HepG2 (cell line): ENCODE results near the gene TRMT2A. TPM values are rescaled to one million over a fixed set of nuclear protein-coding genes. Genes with fewer than 3 reads are reported as not detected.

Source experiments
- CHCHD3 ChIP-seq: sonication (generic); formaldehyde crosslinking; IDR thresholded peaks from 2 replicates; pipeline ENCODE4 v1.8.0; 2022; ENCODE audit warnings: mild to moderate bottlenecking, missing genetic modification reagents, moderate library complexity
- ELF4 ChIP-seq: sonication (generic); formaldehyde crosslinking; IDR thresholded peaks from 2 replicates; pipeline ENCODE4 v1.5.0; 2020; ENCODE audit warnings: missing genetic modification reagents, mild to moderate bottlenecking, moderate library complexity, borderline replicate concordance
- GABPA ChIP-seq, 2 experiments: IDR thresholded peaks; 2 replicates each; pipeline ENCODE4 v1.6.1; 2011 to 2016; ENCODE audit warnings: low read depth in 2 of 2, low read length in 1 of 2, missing biosample characterization in 1 of 2, missing genetic modification characterization in 1 of 2
- GFI1 ChIP-seq: sonication (generic); formaldehyde crosslinking; IDR thresholded peaks from 2 replicates; pipeline ENCODE4 v1.5.0; 2020; ENCODE audit warnings: missing genetic modification reagents, mild to moderate bottlenecking, borderline replicate concordance
- MAZ ChIP-seq, 2 experiments: sonication (generic) in 1 of 2; formaldehyde crosslinking in 1 of 2; IDR thresholded peaks; 2 replicates each; pipeline versions ENCODE4 v1.5.0 to v1.6.1; 2012 to 2020; ENCODE audit warnings: low read depth in 2 of 2, mild to moderate bottlenecking in 2 of 2, borderline replicate concordance in 1 of 2, improper control_type of control experiment in 1 of 2, low read length in 1 of 2, missing genetic modification reagents in 1 of 2, moderate library complexity in 1 of 2
- MTA3 ChIP-seq: sonication (generic); formaldehyde crosslinking; IDR thresholded peaks from 2 replicates; pipeline ENCODE4 v1.4.0; 2020; ENCODE audit warnings: missing genetic modification reagents
- MTF2 ChIP-seq: sonication (generic); formaldehyde crosslinking; IDR thresholded peaks from 2 replicates; pipeline ENCODE4 v1.5.0; 2020; ENCODE audit warnings: missing genetic modification reagents, borderline replicate concordance
- NFYC ChIP-seq: IDR thresholded peaks from 2 replicates; pipeline ENCODE4 v1.6.1; 2016; ENCODE audit warnings: missing genetic modification reagents, missing compliant biosample characterization
- PAWR ChIP-seq: sonication (generic); formaldehyde crosslinking; IDR thresholded peaks from 2 replicates; pipeline ENCODE4 v1.4.0; 2020; ENCODE audit warnings: missing genetic modification reagents, mild to moderate bottlenecking, borderline replicate concordance
- SYNCRIP ChIP-seq: fragments of 200-400 bp; formaldehyde crosslinking; IDR thresholded peaks from 2 replicates; pipeline ENCODE4 v1.6.1; 2018; ENCODE audit warnings: mild to moderate bottlenecking, low read depth, low read length; ENCODE audit not compliant: insufficient read depth
- ZNF136 ChIP-seq: sonication (generic); formaldehyde crosslinking; IDR thresholded peaks from 2 replicates; pipeline ENCODE4 v1.8.1; 2022; ENCODE audit warnings: low read depth, mild to moderate bottlenecking, moderate library complexity, missing genetic modification reagents
- ZNF232 ChIP-seq: sonication (generic); formaldehyde crosslinking; IDR thresholded peaks from 2 replicates; pipeline ENCODE4 v1.4.0; 2020; ENCODE audit warnings: missing genetic modification reagents, borderline replicate concordance
- ZNF235 ChIP-seq: sonication (generic); formaldehyde crosslinking; IDR thresholded peaks from 2 replicates; pipeline ENCODE4 v1.8.1; 2023; ENCODE audit warnings: mild to moderate bottlenecking, missing genetic modification reagents, borderline replicate concordance
- ZNF878 ChIP-seq: sonication (generic); formaldehyde crosslinking; IDR thresholded peaks from 2 replicates; pipeline ENCODE4 v1.8.1; 2023; ENCODE audit warnings: mild to moderate bottlenecking, missing genetic modification reagents, moderate library complexity
- polyA plus RNA-seq, 8 experiments: library from polyadenylated mRNA; depleted of rRNA in 3 of 8; stranded (reverse) in 7 of 8; unstranded in 1 of 8; fragments of >200 nt; fragmentation: Illumina TruSeq in 4 of 8; extraction: Trizol in 4 of 8; gene quantifications; 2 replicates each; pipeline versions ENCODE4 v1.2.1 to v1.2.3, GENCODE V29; 2011 to 2016; ENCODE audit warnings: low read depth in 4 of 8, missing spikeins in 1 of 8, mixed read lengths in 1 of 8; ENCODE audit not compliant: insufficient read depth in 1 of 8
- total RNA-seq, 5 experiments: library from RNA; depleted of rRNA; stranded (reverse); fragments of >200 nt; fragmentation: Illumina TruSeq; extraction: Trizol; gene quantifications; 2 replicates each; pipeline ENCODE4 v1.2.3, GENCODE V29; 2016; ENCODE audit warnings: low read depth in 1 of 5
- TF ChIP-seq, protein P1 (sequence below): sonication (generic); formaldehyde crosslinking; IDR thresholded peaks from 2 replicates; pipeline ENCODE4 v1.4.0; 2020; ENCODE audit warnings: missing genetic modification reagents, low read depth, mild to moderate bottlenecking, borderline replicate concordance
- TF ChIP-seq, protein P2 (sequence below): sonication (generic); formaldehyde crosslinking; IDR thresholded peaks from 2 replicates; pipeline ENCODE4 v1.5.0; 2020; ENCODE audit warnings: missing genetic modification reagents
- TF ChIP-seq, protein P3 (sequence below): sonication (generic); formaldehyde crosslinking; conservative IDR thresholded peaks from 2 replicates; pipeline ENCODE4 v1.4.0; 2020; ENCODE audit warnings: missing genetic modification reagents
- TF ChIP-seq, protein P4 (sequence below): sonication (generic); formaldehyde crosslinking; conservative IDR thresholded peaks from 2 replicates; pipeline ENCODE4 v1.8.0; 2022; ENCODE audit warnings: mild to moderate bottlenecking, moderate library complexity, missing genetic modification reagents
- TF ChIP-seq, protein P5 (sequence below): sonication (generic); formaldehyde crosslinking; IDR thresholded peaks from 2 replicates; pipeline ENCODE4 v1.4.0; 2020; ENCODE audit warnings: missing genetic modification reagents, borderline replicate concordance

The TRMT2A gene
- total and polyA plus RNA-seq, 2 of the 13 experiments (the other 11 are each of a cell fraction or from before 2014, with no cell fraction given): 24.0 to 30.3 TPM

GRCh38 chr22:20079745-20080444 is 37.1 kb downstream of the TRMT2A start, which contains the start of gene DGCR8 (continued):
- no peak for TF ChIP-seq PAWR (CRISPR knock-in tag)
- peak; percentile 97 for TF ChIP-seq CHCHD3
- TF ChIP-seq SYNCRIP: no peak
- TF ChIP-seq ELF4 (CRISPR knock-in tag): no peak
- peak; percentile 34; the same call in 1 of the 2 replicates for TF ChIP-seq MAZ (IDR thresholded peaks at IDR 0.05; ENCODE audit: borderline replicate concordance, low read depth, low read length)
- peak; percentile 89 for TF ChIP-seq MAZ (CRISPR knock-in tag; IDR thresholded peaks at IDR 0.05; ENCODE audit: low read depth)
- TF ChIP-seq, protein P1, sequence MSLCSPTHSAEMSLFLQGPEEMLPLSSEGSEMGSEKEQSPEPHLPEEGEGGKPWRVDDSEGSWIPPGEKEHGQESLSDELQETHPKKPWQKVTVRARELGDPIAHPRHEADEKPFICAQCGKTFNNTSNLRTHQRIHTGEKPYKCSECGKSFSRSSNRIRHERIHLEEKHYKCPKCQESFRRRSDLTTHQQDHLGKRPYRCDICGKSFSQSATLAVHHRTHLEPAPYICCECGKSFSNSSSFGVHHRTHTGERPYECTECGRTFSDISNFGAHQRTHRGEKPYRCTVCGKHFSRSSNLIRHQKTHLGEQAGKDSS (CRISPR knock-in tag): peak; percentile 73; the same call in 1 of the 2 replicates
- peak; percentile 28; the same call in 1 of the 2 replicates for TF ChIP-seq GFI1
- peak; percentile 72 for TF ChIP-seq NFYC (CRISPR knock-in tag)
- peak; percentile 66 for TF ChIP-seq GABPA (IDR thresholded peaks at IDR 0.05; ENCODE audit: low read depth, low read length)
- TF ChIP-seq GABPA (CRISPR knock-in tag; IDR thresholded peaks at IDR 0.05; ENCODE audit: low read depth): peak; percentile 82
- TF ChIP-seq ZNF136 (CRISPR knock-in tag): no peak
- peak; percentile 55; the same call in 1 of the 2 replicates for TF ChIP-seq ZNF232 (CRISPR knock-in tag)
- TF ChIP-seq MTF2 (CRISPR knock-in tag): no peak
- 0 out of 2 replicates have a peak, but pooled peaks have one; percentile 37 for TF ChIP-seq ZNF235 (CRISPR knock-in tag)
- TF ChIP-seq, protein P2, sequence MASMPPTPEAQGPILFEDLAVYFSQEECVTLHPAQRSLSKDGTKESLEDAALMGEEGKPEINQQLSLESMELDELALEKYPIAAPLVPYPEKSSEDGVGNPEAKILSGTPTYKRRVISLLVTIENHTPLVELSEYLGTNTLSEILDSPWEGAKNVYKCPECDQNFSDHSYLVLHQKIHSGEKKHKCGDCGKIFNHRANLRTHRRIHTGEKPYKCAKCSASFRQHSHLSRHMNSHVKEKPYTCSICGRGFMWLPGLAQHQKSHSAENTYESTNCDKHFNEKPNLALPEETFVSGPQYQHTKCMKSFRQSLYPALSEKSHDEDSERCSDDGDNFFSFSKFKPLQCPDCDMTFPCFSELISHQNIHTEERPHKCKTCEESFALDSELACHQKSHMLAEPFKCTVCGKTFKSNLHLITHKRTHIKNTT (CRISPR knock-in tag): peak; percentile 99; the same call in 1 of the 2 replicates
- TF ChIP-seq, protein P3, sequence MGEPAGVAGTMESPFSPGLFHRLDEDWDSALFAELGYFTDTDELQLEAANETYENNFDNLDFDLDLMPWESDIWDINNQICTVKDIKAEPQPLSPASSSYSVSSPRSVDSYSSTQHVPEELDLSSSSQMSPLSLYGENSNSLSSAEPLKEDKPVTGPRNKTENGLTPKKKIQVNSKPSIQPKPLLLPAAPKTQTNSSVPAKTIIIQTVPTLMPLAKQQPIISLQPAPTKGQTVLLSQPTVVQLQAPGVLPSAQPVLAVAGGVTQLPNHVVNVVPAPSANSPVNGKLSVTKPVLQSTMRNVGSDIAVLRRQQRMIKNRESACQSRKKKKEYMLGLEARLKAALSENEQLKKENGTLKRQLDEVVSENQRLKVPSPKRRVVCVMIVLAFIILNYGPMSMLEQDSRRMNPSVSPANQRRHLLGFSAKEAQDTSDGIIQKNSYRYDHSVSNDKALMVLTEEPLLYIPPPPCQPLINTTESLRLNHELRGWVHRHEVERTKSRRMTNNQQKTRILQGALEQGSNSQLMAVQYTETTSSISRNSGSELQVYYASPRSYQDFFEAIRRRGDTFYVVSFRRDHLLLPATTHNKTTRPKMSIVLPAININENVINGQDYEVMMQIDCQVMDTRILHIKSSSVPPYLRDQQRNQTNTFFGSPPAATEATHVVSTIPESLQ (CRISPR knock-in tag): peak; percentile 63; the same call in 1 of the 2 replicates
- TF ChIP-seq, protein P4, sequence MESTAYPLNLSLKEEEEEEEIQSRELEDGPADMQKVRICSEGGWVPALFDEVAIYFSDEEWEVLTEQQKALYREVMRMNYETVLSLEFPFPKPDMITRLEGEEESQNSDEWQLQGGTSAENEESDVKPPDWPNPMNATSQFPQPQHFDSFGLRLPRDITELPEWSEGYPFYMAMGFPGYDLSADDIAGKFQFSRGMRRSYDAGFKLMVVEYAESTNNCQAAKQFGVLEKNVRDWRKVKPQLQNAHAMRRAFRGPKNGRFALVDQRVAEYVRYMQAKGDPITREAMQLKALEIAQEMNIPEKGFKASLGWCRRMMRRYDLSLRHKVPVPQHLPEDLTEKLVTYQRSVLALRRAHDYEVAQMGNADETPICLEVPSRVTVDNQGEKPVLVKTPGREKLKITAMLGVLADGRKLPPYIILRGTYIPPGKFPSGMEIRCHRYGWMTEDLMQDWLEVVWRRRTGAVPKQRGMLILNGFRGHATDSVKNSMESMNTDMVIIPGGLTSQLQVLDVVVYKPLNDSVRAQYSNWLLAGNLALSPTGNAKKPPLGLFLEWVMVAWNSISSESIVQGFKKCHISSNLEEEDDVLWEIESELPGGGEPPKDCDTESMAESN (CRISPR knock-in tag): peak; percentile 84
- TF ChIP-seq, protein P5, sequence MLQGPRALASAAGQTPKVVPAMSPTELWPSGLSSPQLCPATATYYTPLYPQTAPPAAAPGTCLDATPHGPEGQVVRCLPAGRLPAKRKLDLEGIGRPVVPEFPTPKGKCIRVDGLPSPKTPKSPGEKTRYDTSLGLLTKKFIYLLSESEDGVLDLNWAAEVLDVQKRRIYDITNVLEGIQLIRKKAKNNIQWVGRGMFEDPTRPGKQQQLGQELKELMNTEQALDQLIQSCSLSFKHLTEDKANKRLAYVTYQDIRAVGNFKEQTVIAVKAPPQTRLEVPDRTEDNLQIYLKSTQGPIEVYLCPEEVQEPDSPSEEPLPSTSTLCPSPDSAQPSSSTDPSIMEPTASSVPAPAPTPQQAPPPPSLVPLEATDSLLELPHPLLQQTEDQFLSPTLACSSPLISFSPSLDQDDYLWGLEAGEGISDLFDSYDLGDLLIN (CRISPR knock-in tag): peak; percentile 99
- TF ChIP-seq ZNF878 (CRISPR knock-in tag): no peak
- no peak for TF ChIP-seq MTA3 (CRISPR knock-in tag)
